GM23248 (cell line): ENCODE results near the gene HOPX. TPM values are rescaled to one million over a fixed set of nuclear protein-coding genes. Genes with fewer than 3 reads are reported as not detected.
"Not testable (repeated sequence)": the region's sequence is repeated elsewhere in the genome, so short reads cannot be mapped to it uniquely, and the experiment has no call there.

Source experiments
- DNase-seq: peaks from one replicate; pipeline ENCODE4 v3.0.0-alpha.2; 2015
- H2AFZ ChIP-seq: fragments of 200-600 bp; sonication (generic); 2 replicates; pipeline ENCODE4 v1.6.1; 2016; ENCODE audit warnings: antibody characterized with exemption
- H3F3A ChIP-seq: fragments of 200-600 bp; sonication (generic); 2 replicates; pipeline ENCODE4 v1.6.1; 2016; ENCODE audit warnings: mild to moderate bottlenecking, antibody characterized with exemption, mixed run types; ENCODE audit not compliant: insufficient read depth
- H3K27ac ChIP-seq: fragments of 200-600 bp; sonication (generic); 2 replicates; pipeline ENCODE4 v1.5.1; 2016; ENCODE audit warnings: mild to moderate bottlenecking
- H3K27me3 ChIP-seq: fragments of 200-600 bp; sonication (generic); replicated peaks from 2 replicates; pipeline ENCODE4 v1.6.1; 2016; ENCODE audit warnings: mild to moderate bottlenecking; ENCODE audit not compliant: insufficient read depth
- H3K36me3 ChIP-seq: fragments of 200-600 bp; sonication (generic); 2 replicates; pipeline ENCODE4 v1.6.1; 2016; ENCODE audit warnings: low read depth, mild to moderate bottlenecking
- H3K4me1 ChIP-seq: fragments of 200-600 bp; sonication (generic); 2 replicates; pipeline ENCODE4 v1.6.1; 2016; ENCODE audit warnings: mild to moderate bottlenecking; ENCODE audit not compliant: insufficient read depth
- H3K4me2 ChIP-seq: fragments of 200-600 bp; sonication (generic); one replicate; pipeline ENCODE4 v1.6.1; 2016; ENCODE audit warnings: mild to moderate bottlenecking; ENCODE audit not compliant: unreplicated experiment
- H3K4me3 ChIP-seq: fragments of 200-600 bp; sonication (generic); 2 replicates; pipeline ENCODE4 v1.5.1; 2016; ENCODE audit warnings: mild to moderate bottlenecking
- H3K79me2 ChIP-seq: fragments of 200-600 bp; sonication (generic); 2 replicates; pipeline ENCODE4 v1.6.1; 2016; ENCODE audit warnings: mild to moderate bottlenecking; ENCODE audit not compliant: insufficient read depth
- H3K9ac ChIP-seq: fragments of 200-600 bp; sonication (generic); 2 replicates; pipeline ENCODE4 v1.6.1; 2016; ENCODE audit warnings: mild to moderate bottlenecking
- H3K9me2 ChIP-seq: fragments of 200-600 bp; sonication (generic); 2 replicates; pipeline ENCODE4 v1.6.1; 2016; ENCODE audit warnings: mixed run types, mild to moderate bottlenecking, moderate library complexity; ENCODE audit not compliant: insufficient read depth
- H3K9me3 ChIP-seq: fragments of 200-600 bp; sonication (generic); one replicate; pipeline ENCODE4 v1.6.1; 2017; ENCODE audit warnings: low read depth
- H4K20me1 ChIP-seq: fragments of 200-600 bp; sonication (generic); 2 replicates; pipeline ENCODE4 v1.6.0; 2016; ENCODE audit not compliant: insufficient read depth
- EZH2 ChIP-seq: fragments of 200-600 bp; sonication (generic); IDR thresholded peaks from 2 replicates; pipeline ENCODE4 v1.6.1; 2018; ENCODE audit warnings: antibody characterized with exemption, mild to moderate bottlenecking; ENCODE audit not compliant: insufficient read depth, poor library complexity, severe bottlenecking
- EZH2phosphoT487 ChIP-seq: fragments of 200-600 bp; sonication (generic); IDR thresholded peaks from 2 replicates; pipeline ENCODE4 v1.6.1; 2018; ENCODE audit warnings: antibody characterized with exemption, moderate library complexity, mild to moderate bottlenecking, low read depth; ENCODE audit not compliant: insufficient read depth
- WGBS, 2 experiments: methylation state at CpG; one replicate each; pipeline ENCODE4 v1.1.6; 2015 to 2017; ENCODE audit warnings: low lambda C conversion rate in 2 of 2, low coverage in 1 of 2; ENCODE audit errors: missing lambda C conversion rate in 2 of 2; 5-methylcytosine and 5-hydroxymethylcytosine counted together
- in situ Hi-C: fragments of 300-500 bp; cut with MboI; formaldehyde crosslinking; loops from 2 replicates; pipeline ENCODE4 v1.15.0; 2020
- polyA plus RNA-seq: library from polyadenylated mRNA; unstranded; fragments of >200 nt; fragmentation: Nextera tagmentation; extraction: Ambion mirVana; gene quantifications from 2 replicates; pipeline ENCODE4 v1.2.1, GENCODE V29; 2016
- total RNA-seq: library from RNA; depleted of rRNA; stranded (reverse); fragments of >200 nt; shearing (Covaris generic); gene quantifications from 2 replicates; pipeline ENCODE4 v1.2.3, GENCODE V29; 2014

Gene HOPX
- total and polyA plus RNA-seq, 2 experiments from 2014 or later = not detected

DNA sequence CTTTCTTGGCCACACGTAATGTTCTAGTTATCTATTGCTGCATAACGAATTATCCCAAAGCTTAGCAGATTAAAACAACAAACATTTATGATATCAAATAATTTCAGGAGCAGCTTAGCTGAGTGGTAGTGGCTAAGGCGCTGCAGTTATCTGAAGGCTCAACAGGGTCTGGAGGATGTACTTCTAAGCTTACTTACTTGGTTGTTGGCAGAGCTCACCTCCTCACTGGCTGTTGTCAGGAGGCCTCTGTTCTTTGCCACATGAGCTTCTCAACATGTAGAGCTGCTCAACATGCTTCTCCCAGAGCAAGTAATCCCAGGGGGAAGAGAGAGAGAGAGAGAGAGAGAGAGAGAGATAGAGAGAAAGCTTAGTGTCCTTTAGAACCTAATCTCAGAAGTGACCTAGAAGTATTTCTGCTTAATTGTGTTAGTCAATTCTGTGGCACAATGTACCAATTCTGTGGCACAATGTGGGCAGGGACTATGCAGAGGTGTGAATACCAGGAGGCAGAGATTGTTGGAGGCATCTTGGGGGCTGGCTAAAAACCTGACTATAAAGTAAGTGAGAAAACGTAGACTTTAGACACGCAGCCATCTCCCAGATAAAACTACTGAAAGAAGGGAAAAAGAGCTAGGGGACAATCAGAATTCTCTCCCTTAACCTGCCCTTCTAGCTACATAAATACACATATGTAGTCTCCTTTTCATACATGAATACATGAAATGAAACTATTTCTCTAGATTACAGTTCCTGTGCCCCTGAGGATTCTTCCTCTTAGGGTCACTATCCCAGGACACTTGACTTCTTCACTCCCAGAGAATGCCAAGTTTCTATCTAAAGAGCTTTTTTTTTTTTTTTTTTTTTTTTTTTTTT lies 40.2 kb downstream of the HOPX start:
- Histone ChIP-seq H3K79me2 (no peaks in the 10 kb centered on the region), H3K27me3 (peaks cover 11% of the 10 kb centered on the region; the same call in 1 of the 2 replicates), H3K36me3 (no peaks in the 10 kb centered on the region), H3K4me2 (peak overlapping the region; percentile 61), H3K9me2 (no peaks in the 10 kb centered on the region), H2AFZ (no peak overlapping the region), H3F3A (peaks cover 21% of the 10 kb centered on the region), H3K27ac (no peak overlapping the region), H3K4me1 (peaks cover 23% of the 10 kb centered on the region), H3K4me3 (no peak overlapping the region), H3K9me3 (no peaks in the 10 kb centered on the region), H3K9ac (no peak overlapping the region), H4K20me1 (no peaks in the 10 kb centered on the region)
- no peak for TF ChIP-seq EZH2
- no peak for TF ChIP-seq EZH2phosphoT487
- 90 to 94% methylated on average over 5 of the region's 5 CpGs for WGBS, 2 experiments
- DNase-seq = peak; percentile 24
- in situ Hi-C loops = no loop called here

DNA sequence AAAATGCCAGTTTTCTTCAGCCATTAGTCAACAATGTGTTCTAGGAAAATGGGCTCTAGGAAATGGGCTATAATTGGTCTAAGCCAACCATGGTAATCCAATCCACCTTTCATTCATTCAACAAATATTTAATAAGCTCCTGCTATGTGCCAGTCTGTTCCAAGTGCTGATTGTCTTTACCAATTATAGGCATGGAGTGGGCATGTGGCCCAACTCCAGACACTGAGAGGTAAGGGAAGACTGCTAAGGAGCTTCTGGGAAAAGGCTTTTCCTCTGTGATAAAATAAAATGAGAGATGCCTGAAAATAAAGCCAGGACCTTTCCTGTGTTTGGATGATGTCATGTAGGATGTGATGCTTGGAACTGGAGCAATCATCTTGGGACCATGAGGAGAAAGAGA lies 43.3 kb downstream of the HOPX start:
- Histone ChIP-seq H3K4me1 (peaks cover 23% of the 10 kb centered on the region), H3K36me3 (no peaks in the 10 kb centered on the region)
- in situ Hi-C loops = no loop called here

DNA sequence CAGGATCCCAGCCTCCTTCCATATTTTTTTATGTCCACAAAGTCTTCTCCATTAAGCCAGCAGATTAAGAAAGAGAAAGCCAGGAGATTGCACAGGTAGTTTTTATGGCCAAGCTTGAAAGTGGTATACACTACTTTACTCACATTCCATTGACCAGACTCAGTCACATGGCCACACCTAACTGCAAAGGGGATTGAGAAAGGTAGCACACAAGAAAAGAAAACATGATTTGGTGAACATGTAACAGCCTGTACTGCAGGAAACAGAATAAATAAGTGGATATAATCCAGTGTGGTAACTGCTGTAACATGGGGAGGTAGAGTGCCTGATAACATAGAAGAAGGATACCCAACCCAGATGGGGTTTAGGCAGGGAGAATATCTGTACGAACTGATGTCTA lies 43.9 kb downstream of the HOPX start:
- Histone ChIP-seq H2AFZ (no peak overlapping the region), H3K27me3 (0 out of 2 replicates have a peak, but pooled peaks cover 3% of the 10 kb centered on the region), H3K9me2 (no peaks in the 10 kb centered on the region), H4K20me1 (no peaks in the 10 kb centered on the region), H3F3A (peaks cover 17% of the 10 kb centered on the region), H3K4me1 (peaks cover 21% of the 10 kb centered on the region), H3K79me2 (no peaks in the 10 kb centered on the region), H3K9ac (no peak overlapping the region), H3K4me2 (no peak overlapping the region), H3K36me3 (no peaks in the 10 kb centered on the region), H3K4me3 (no peak overlapping the region), H3K9me3 (no peaks in the 10 kb centered on the region), H3K27ac (no peak overlapping the region)
- TF ChIP-seq EZH2 (no peak), EZH2phosphoT487 (no peak)
- in situ Hi-C loops = no loop called here
- 45 to 60% methylated on average over 1 of the region's 1 CpG for WGBS, 2 experiments
- no peak for DNase-seq

More for the DNA sequence above, 43.3 kb downstream of the HOPX start:
- no peak for DNase-seq
- H2AFZ ChIP-seq = no peak overlapping the region
- no peak overlapping the region for H3K27ac ChIP-seq
- no peaks in the 10 kb centered on the region for H3K79me2 ChIP-seq
- H3K9me3 ChIP-seq = no peaks in the 10 kb centered on the region
- no peak overlapping the region for H3K4me2 ChIP-seq
- H3K27me3 ChIP-seq = 0 out of 2 replicates have a peak, but pooled peaks cover 3% of the 10 kb centered on the region
- H3K4me3 ChIP-seq = no peak overlapping the region
- TF ChIP-seq EZH2 = no peak
- no peaks in the 10 kb centered on the region for H4K20me1 ChIP-seq
- H3K9me2 ChIP-seq = no peaks in the 10 kb centered on the region
- H3K9ac ChIP-seq = no peak overlapping the region
- H3F3A ChIP-seq = peaks cover 21% of the 10 kb centered on the region

DNA sequence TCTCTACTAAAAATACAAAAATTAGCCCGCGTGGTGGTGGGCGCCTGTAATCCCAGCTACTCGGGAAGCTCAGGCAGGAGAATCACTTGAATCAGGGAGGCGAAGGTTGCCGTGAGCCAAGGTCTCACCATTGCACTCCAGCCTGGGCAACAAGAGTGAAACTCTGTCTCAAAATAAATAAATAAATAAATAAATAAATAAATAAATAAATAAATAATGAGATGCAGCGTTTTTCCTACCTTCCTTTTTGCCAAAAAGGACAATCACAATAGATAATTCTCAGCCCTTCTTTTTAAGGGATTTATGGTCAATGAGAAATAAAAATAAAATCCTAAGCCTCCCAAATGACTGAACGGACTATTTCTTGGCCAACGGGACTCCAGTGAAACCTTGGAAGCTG lies 46.1 kb downstream of the HOPX start:
- H3F3A ChIP-seq, H3K4me3 ChIP-seq, H3K9ac ChIP-seq, H3K27ac ChIP-seq, in situ Hi-C loops, H3K9me2 ChIP-seq, H3K79me2 ChIP-seq, H3K4me2 ChIP-seq, H3K9me3 ChIP-seq, DNase-seq, H2AFZ ChIP-seq, H4K20me1 ChIP-seq, H3K36me3 ChIP-seq, H3K27me3 ChIP-seq: not testable (repeated sequence)
- 83 to 87% methylated on average over 9 of the region's 9 CpGs for whole genome bisulfite sequencing, 2 experiments
- peaks cover 11% of the 10 kb centered on the region for H3K4me1 ChIP-seq
